Rectal smooth muscle tissue (tissue), 1 donor: ENCODE measurements around the gene MSS51.
A peak's percentile ranks its signal among the peaks of the same experiment; 100 is the strongest.

ENCODE experiments used
- H3K27ac ChIP-seq: one replicate; pipeline ENCODE4 v1.7.0; 2013; ENCODE audit warnings: low read depth, low read length, inconsistent platforms
- H3K27me3 ChIP-seq: one replicate; pipeline ENCODE4 v1.7.0; 2013; ENCODE audit warnings: low read length; ENCODE audit not compliant: control insufficient read depth, insufficient read depth
- H3K36me3 ChIP-seq: one replicate; pipeline ENCODE4 v1.7.0; 2013; ENCODE audit warnings: low read length; ENCODE audit not compliant: control insufficient read depth, insufficient read depth
- H3K4me1 ChIP-seq: one replicate; pipeline ENCODE4 v1.7.0; 2013; ENCODE audit warnings: low read length; ENCODE audit not compliant: control insufficient read depth, insufficient read depth
- H3K4me3 ChIP-seq: one replicate; pipeline ENCODE4 v1.7.0; 2013; ENCODE audit warnings: low read length
- H3K9ac ChIP-seq: one replicate; pipeline ENCODE4 v1.7.0; 2013; ENCODE audit warnings: low read length

Gene MSS51

GRCh38 chr10:73446926-73447325 lies 13.6 kb upstream of the MSS51 start:
- no peak overlapping the region for H3K4me3 ChIP-seq
- no peak overlapping the region for H3K27ac ChIP-seq
- no peaks in the 10 kb centered on the region for H3K4me1 ChIP-seq
- H3K27me3 ChIP-seq = no peaks in the 10 kb centered on the region
- peaks cover 4% of the 10 kb centered on the region for H3K36me3 ChIP-seq
- H3K9ac ChIP-seq = no peak overlapping the region

GRCh38 chr10:73444457-73444856 lies 11.1 kb upstream of the MSS51 start:
- Histone ChIP-seq H3K27me3 (no peaks in the 10 kb centered on the region), H3K36me3 (peaks cover 4% of the 10 kb centered on the region), H3K27ac (no peak overlapping the region), H3K4me1 (no peaks in the 10 kb centered on the region), H3K4me3 (no peak overlapping the region), H3K9ac (no peak overlapping the region)

- Histone ChIP-seq H3K4me3 (no peak overlapping the region), H3K9ac (no peak overlapping the region), H3K27me3 (no peaks in the 10 kb centered on the region), H3K36me3 (peaks cover 4% of the 10 kb centered on the region), H3K4me1 (no peaks in the 10 kb centered on the region), H3K27ac (no peak overlapping the region)
Observed at GRCh38 chr10:73439605-73440312, 6.4 kb upstream of the MSS51 start.

GRCh38 chr10:73439055-73439454 lies 5.7 kb upstream of the MSS51 start:
- H3K4me3 ChIP-seq = no peak overlapping the region
- no peak overlapping the region for H3K27ac ChIP-seq
- H3K4me1 ChIP-seq = no peaks in the 10 kb centered on the region
- H3K36me3 ChIP-seq = no peaks in the 10 kb centered on the region
- no peaks in the 10 kb centered on the region for H3K27me3 ChIP-seq
- H3K9ac ChIP-seq = no peak overlapping the region

GRCh38 chr10:73432646-73433537 lies 469 bp downstream of the MSS51 start:
- Histone ChIP-seq H3K27ac (no peak overlapping the region), H3K4me3 (no peak overlapping the region), H3K9ac (no peak overlapping the region), H3K4me1 (no peaks in the 10 kb centered on the region), H3K27me3 (no peaks in the 10 kb centered on the region), H3K36me3 (no peaks in the 10 kb centered on the region)

- Histone ChIP-seq H3K27me3 (no peaks in the 10 kb centered on the region), H3K4me3 (no peak overlapping the region), H3K27ac (no peak overlapping the region), H3K36me3 (peaks cover 20% of the 10 kb centered on the region), H3K4me1 (no peaks in the 10 kb centered on the region), H3K9ac (no peak overlapping the region)
Observed at GRCh38 chr10:73426318-73426717, 7.0 kb downstream of the MSS51 start.

- H3K4me3 ChIP-seq = no peak overlapping the region
- no peak overlapping the region for H3K9ac ChIP-seq
- no peak overlapping the region for H3K27ac ChIP-seq
- peaks cover 20% of the 10 kb centered on the region for H3K36me3 ChIP-seq
- H3K4me1 ChIP-seq = no peaks in the 10 kb centered on the region
- H3K27me3 ChIP-seq = no peaks in the 10 kb centered on the region
Observed at GRCh38 chr10:73424478-73424877, 8.9 kb downstream of the MSS51 start.

GRCh38 chr10:73423309-73423708 lies 10.1 kb downstream of the MSS51 start:
- peaks cover 20% of the 10 kb centered on the region for H3K36me3 ChIP-seq
- H3K4me3 ChIP-seq = no peak overlapping the region
- H3K27ac ChIP-seq = no peak overlapping the region

GRCh38 chr10:73416571-73416970 lies 16.8 kb downstream of the MSS51 start:
- no peak overlapping the region for H3K27ac ChIP-seq
- no peaks in the 10 kb centered on the region for H3K27me3 ChIP-seq
- no peaks in the 10 kb centered on the region for H3K36me3 ChIP-seq
- no peak overlapping the region for H3K9ac ChIP-seq
- no peak overlapping the region for H3K4me3 ChIP-seq
- H3K4me1 ChIP-seq = peaks cover 3% of the 10 kb centered on the region

More at GRCh38 chr10:73423309-73423708, 10.1 kb downstream of the MSS51 start:
- Histone ChIP-seq H3K9ac (no peak overlapping the region), H3K4me1 (no peaks in the 10 kb centered on the region), H3K27me3 (no peaks in the 10 kb centered on the region)

- Histone ChIP-seq H3K36me3 (no peaks in the 10 kb centered on the region), H3K4me1 (peaks cover 3% of the 10 kb centered on the region), H3K27ac (peak overlapping the region; percentile 66), H3K9ac (peak overlapping the region; percentile 40), H3K4me3 (peak overlapping the region; percentile 93), H3K27me3 (no peaks in the 10 kb centered on the region)
Observed at GRCh38 chr10:73414230-73414945, 19.0 kb downstream of the MSS51 start.

GRCh38 chr10:73413528-73414229 lies 19.7 kb downstream of the MSS51 start, which contains the start of gene ANXA7:
Gene ANXA7, minus strand, starts transcription at chr10:73414058. Its CDS starts 13,202 bp downstream, at chr10:73400856.
- peak within 1 kb of the TSS; percentile 75 for H3K9ac ChIP-seq
- H3K36me3 ChIP-seq = no peaks in the 10 kb centered on the region
- H3K4me1 ChIP-seq = peaks cover 3% of the 10 kb centered on the region
- H3K4me3 ChIP-seq = peak within 1 kb of the TSS; percentile 93
- H3K27me3 ChIP-seq = no peaks in the 10 kb centered on the region
- peak within 1 kb of the TSS; percentile 97 for H3K27ac ChIP-seq
